HepG2 (cell line): Measurements from ENCODE around the gene FOXN3. TPM values are rescaled to one million over a fixed set of nuclear protein-coding genes. Genes with fewer than 3 reads are reported as not detected.

Source experiments
- ARNT2 ChIP-seq: sonication (generic); formaldehyde crosslinking; IDR thresholded peaks from 2 replicates; pipeline ENCODE4 v1.8.0; 2022; ENCODE audit warnings: mild to moderate bottlenecking, low read depth, missing genetic modification reagents, moderate library complexity
- ARNTL ChIP-seq: sonication (generic); formaldehyde crosslinking; IDR thresholded peaks from 2 replicates; pipeline ENCODE4 v1.4.0; 2020; ENCODE audit warnings: mild to moderate bottlenecking, missing genetic modification reagents
- BHLHE40 ChIP-seq: IDR thresholded peaks from 2 replicates; pipeline ENCODE4 v1.6.1; 2011; ENCODE audit warnings: low read length, improper control_type of control experiment
- CREB1 ChIP-seq, 2 experiments: fragments of 450-650 bp in 1 of 2; IDR thresholded peaks; 2 replicates each; pipeline ENCODE4 v1.6.1; 2016 to 2017; ENCODE audit warnings: control low read depth in 1 of 2, mild to moderate bottlenecking in 1 of 2, missing compliant biosample characterization in 1 of 2, missing genetic modification characterization in 1 of 2
- HDAC2 ChIP-seq: sonication (generic); formaldehyde crosslinking; IDR thresholded peaks from 2 replicates; pipeline ENCODE4 v1.4.0; 2020; ENCODE audit warnings: missing genetic modification reagents
- HNF4G ChIP-seq, 2 experiments: sonication (generic) in 1 of 2; formaldehyde crosslinking in 1 of 2; IDR thresholded peaks; 2 replicates each; pipeline versions ENCODE4 v1.4.0 to v1.6.1; 2011 to 2020; ENCODE audit warnings: borderline replicate concordance in 2 of 2, low read depth in 2 of 2, mild to moderate bottlenecking in 2 of 2, low read length in 1 of 2, missing genetic modification reagents in 1 of 2, moderate library complexity in 1 of 2
- HOXA3 ChIP-seq: sonication (generic); formaldehyde crosslinking; IDR thresholded peaks from 2 replicates; pipeline ENCODE4 v1.5.0; 2020; ENCODE audit warnings: missing genetic modification reagents
- MED1 ChIP-seq: sonication (generic); formaldehyde crosslinking; IDR thresholded peaks from 2 replicates; pipeline ENCODE4 v1.4.0; 2020; ENCODE audit warnings: missing genetic modification reagents
- NR2F2 ChIP-seq: IDR thresholded peaks from 2 replicates; pipeline ENCODE4 v1.6.1; 2012; ENCODE audit warnings: low read depth, inconsistent platforms, borderline replicate concordance
- NR2F6 ChIP-seq, 2 experiments: IDR thresholded peaks; 2 replicates each; pipeline ENCODE4 v1.6.1; 2016; ENCODE audit warnings: antibody characterized with exemption in 1 of 2, mild to moderate bottlenecking in 1 of 2
- POGZ ChIP-seq: sonication (generic); formaldehyde crosslinking; IDR thresholded peaks from 2 replicates; pipeline ENCODE4 v1.4.0; 2020; ENCODE audit warnings: mild to moderate bottlenecking, missing genetic modification reagents
- RXRA ChIP-seq: sonication (generic); formaldehyde crosslinking; IDR thresholded peaks from 2 replicates; pipeline ENCODE4 v1.5.1; 2020; ENCODE audit warnings: missing genetic modification reagents
- RXRB ChIP-seq: IDR thresholded peaks from 2 replicates; pipeline ENCODE4 v1.6.1; 2016; ENCODE audit warnings: borderline replicate concordance, missing genetic modification reagents, missing compliant biosample characterization
- SALL2 ChIP-seq: sonication (generic); formaldehyde crosslinking; IDR thresholded peaks from 2 replicates; pipeline ENCODE4 v1.8.1; 2023; ENCODE audit warnings: mild to moderate bottlenecking, missing genetic modification reagents, inconsistent platforms
- SAP130 ChIP-seq: IDR thresholded peaks from 2 replicates; pipeline ENCODE4 v1.6.1; 2016; ENCODE audit warnings: low read depth
- SKI ChIP-seq: fragments of 450-650 bp; IDR thresholded peaks from one replicate; pipeline ENCODE4 v1.6.1; 2018; ENCODE audit warnings: mild to moderate bottlenecking; ENCODE audit not compliant: partially characterized antibody
- THAP11 ChIP-seq: IDR thresholded peaks from 2 replicates; pipeline ENCODE4 v1.6.1; 2016; ENCODE audit warnings: missing biosample characterization, missing genetic modification reagents
- YEATS4 ChIP-seq: sonication (generic); formaldehyde crosslinking; IDR thresholded peaks from 2 replicates; pipeline ENCODE4 v1.4.0; 2020; ENCODE audit warnings: missing genetic modification reagents, borderline replicate concordance
- ZMAT3 ChIP-seq: sonication (generic); formaldehyde crosslinking; conservative IDR thresholded peaks from 2 replicates; pipeline ENCODE4 v1.7.0; 2021; ENCODE audit warnings: missing genetic modification reagents
- ZMYM4 ChIP-seq: sonication (generic); formaldehyde crosslinking; IDR thresholded peaks from 2 replicates; pipeline ENCODE4 v1.8.1; 2023; ENCODE audit warnings: mild to moderate bottlenecking, missing genetic modification reagents
- ZNF354B ChIP-seq: sonication (generic); formaldehyde crosslinking; IDR thresholded peaks from 2 replicates; pipeline ENCODE4 v1.8.0; 2022; ENCODE audit warnings: mild to moderate bottlenecking, missing genetic modification reagents
- ZNF83 ChIP-seq: sonication (generic); formaldehyde crosslinking; IDR thresholded peaks from 2 replicates; pipeline ENCODE4 v1.4.0; 2020; ENCODE audit warnings: missing genetic modification reagents, mild to moderate bottlenecking, borderline replicate concordance
- ZNF841 ChIP-seq: sonication (generic); formaldehyde crosslinking; IDR thresholded peaks from 2 replicates; pipeline ENCODE4 v1.8.1; 2023; ENCODE audit warnings: missing genetic modification reagents, borderline replicate concordance
- ZSCAN25 ChIP-seq: sonication (generic); formaldehyde crosslinking; IDR thresholded peaks from 2 replicates; pipeline ENCODE4 v1.8.0; 2022; ENCODE audit warnings: mild to moderate bottlenecking, missing genetic modification reagents
- polyA plus RNA-seq, 8 experiments: library from polyadenylated mRNA; depleted of rRNA in 3 of 8; stranded (reverse) in 7 of 8; unstranded in 1 of 8; fragments of >200 nt; fragmentation: Illumina TruSeq in 4 of 8; extraction: Trizol in 4 of 8; gene quantifications; 2 replicates each; pipeline versions ENCODE4 v1.2.1 to v1.2.3, GENCODE V29; 2011 to 2016; ENCODE audit warnings: low read depth in 4 of 8, missing spikeins in 1 of 8, mixed read lengths in 1 of 8; ENCODE audit not compliant: insufficient read depth in 1 of 8
- total RNA-seq, 5 experiments: library from RNA; depleted of rRNA; stranded (reverse); fragments of >200 nt; fragmentation: Illumina TruSeq; extraction: Trizol; gene quantifications; 2 replicates each; pipeline ENCODE4 v1.2.3, GENCODE V29; 2016; ENCODE audit warnings: low read depth in 1 of 5
- TF ChIP-seq, protein P1 (sequence below): sonication (generic); IDR thresholded peaks from 2 replicates; pipeline ENCODE4 v1.6.1; 2016; ENCODE audit warnings: low read depth, borderline replicate concordance
- TF ChIP-seq, protein P2 (sequence below): sonication (generic); formaldehyde crosslinking; IDR thresholded peaks from 2 replicates; pipeline ENCODE4 v1.5.0; 2020; ENCODE audit warnings: mild to moderate bottlenecking, missing genetic modification reagents, borderline replicate concordance
- TF ChIP-seq, protein P3 (sequence below): sonication (generic); formaldehyde crosslinking; IDR thresholded peaks from 2 replicates; pipeline ENCODE4 v1.4.0; 2020; ENCODE audit warnings: low read depth, mild to moderate bottlenecking, missing genetic modification reagents

The FOXN3 gene
- total and polyA plus RNA-seq, 2 of the 13 experiments (the other 11 are each of a cell fraction or from before 2014, with no cell fraction given), result 32.4 to 70.2 TPM

DNA sequence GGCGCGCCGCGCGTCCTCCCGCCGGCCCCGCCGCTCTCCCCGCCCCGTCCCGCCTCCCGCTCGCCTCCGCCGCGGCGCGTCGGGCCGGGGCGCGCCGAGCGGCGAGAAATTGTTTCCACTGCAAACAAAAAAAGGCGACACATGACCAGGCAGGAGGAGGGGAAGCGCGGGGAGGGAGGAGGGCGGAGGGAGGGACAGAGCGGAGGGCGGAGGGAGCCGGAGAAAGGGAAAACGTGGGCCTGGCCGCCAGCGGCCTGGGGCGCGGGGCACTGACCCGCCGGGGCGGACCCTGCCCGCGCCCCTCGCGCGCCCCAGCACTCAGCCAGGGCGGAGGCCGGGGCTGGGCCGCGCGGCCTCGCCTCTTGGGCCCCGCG, at the start of gene FOXN3 (continued):
- TF ChIP-seq, protein P1, sequence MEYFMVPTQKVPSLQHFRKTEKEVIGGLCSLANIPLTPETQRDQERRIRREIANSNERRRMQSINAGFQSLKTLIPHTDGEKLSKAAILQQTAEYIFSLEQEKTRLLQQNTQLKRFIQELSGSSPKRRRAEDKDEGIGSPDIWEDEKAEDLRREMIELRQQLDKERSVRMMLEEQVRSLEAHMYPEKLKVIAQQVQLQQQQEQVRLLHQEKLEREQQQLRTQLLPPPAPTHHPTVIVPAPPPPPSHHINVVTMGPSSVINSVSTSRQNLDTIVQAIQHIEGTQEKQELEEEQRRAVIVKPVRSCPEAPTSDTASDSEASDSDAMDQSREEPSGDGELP, result 0 out of 2 replicates have a peak, but pooled peaks have one; percentile 32
- TF ChIP-seq BHLHE40, result peak; percentile 43; the same call in 1 of the 2 replicates
- peak; percentile 4; the same call in 1 of the 2 replicates for TF ChIP-seq HNF4G (IDR thresholded peaks at IDR 0.05; ENCODE audit: borderline replicate concordance, low read depth, low read length)
- TF ChIP-seq HNF4G (CRISPR knock-in tag; IDR thresholded peaks at IDR 0.05; ENCODE audit: borderline replicate concordance, low read depth), result no peak
- peak; percentile 77 for TF ChIP-seq ZSCAN25 (CRISPR knock-in tag)
- TF ChIP-seq RXRB (CRISPR knock-in tag), result peak; percentile 38; the same call in 1 of the 2 replicates
- peak; percentile 39; the same call in 1 of the 2 replicates for TF ChIP-seq YEATS4 (CRISPR knock-in tag)
- TF ChIP-seq SALL2 (CRISPR knock-in tag), result 0 out of 2 replicates have a peak, but pooled peaks have one; percentile 21
- no peak for TF ChIP-seq ZNF83 (CRISPR knock-in tag)
- TF ChIP-seq ARNT2, result 0 out of 2 replicates have a peak, but pooled peaks have one; percentile 7
- peak; percentile 53; the same call in 1 of the 2 replicates for TF ChIP-seq POGZ (CRISPR knock-in tag)
- TF ChIP-seq CREB1 (IDR thresholded peaks at IDR 0.05), result peak; percentile 26; the same call in 1 of the 2 replicates
- no peak for TF ChIP-seq CREB1 (CRISPR knock-in tag; IDR thresholded peaks at IDR 0.05)
- 0 out of 2 replicates have a peak, but pooled peaks have one; percentile 28 for TF ChIP-seq ARNTL (CRISPR knock-in tag)
- peak; percentile 39; the same call in 1 of the 2 replicates for TF ChIP-seq HOXA3 (CRISPR knock-in tag)
- TF ChIP-seq, protein P2, sequence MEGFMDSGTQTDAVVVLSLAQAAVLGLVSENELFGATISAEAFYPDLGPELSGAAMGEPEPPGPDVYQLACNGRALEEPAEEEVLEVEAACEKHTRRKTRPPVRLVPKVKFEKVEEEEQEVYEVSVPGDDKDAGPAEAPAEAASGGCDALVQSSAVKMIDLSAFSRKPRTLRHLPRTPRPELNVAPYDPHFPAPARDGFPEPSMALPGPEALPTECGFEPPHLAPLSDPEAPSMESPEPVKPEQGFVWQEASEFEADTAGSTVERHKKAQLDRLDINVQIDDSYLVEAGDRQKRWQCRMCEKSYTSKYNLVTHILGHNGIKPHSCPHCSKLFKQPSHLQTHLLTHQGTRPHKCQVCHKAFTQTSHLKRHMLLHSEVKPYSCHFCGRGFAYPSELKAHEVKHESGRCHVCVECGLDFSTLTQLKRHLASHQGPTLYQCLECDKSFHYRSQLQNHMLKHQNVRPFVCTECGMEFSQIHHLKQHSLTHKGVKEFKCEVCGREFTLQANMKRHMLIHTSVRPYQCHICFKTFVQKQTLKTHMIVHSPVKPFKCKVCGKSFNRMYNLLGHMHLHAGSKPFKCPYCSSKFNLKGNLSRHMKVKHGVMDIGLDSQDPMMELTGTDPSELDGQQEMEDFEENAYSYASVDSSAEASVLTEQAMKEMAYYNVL (CRISPR knock-in tag), result peak; percentile 4; the same call in 1 of the 2 replicates
- TF ChIP-seq SAP130 (CRISPR knock-in tag), result peak; percentile 70
- no peak for TF ChIP-seq ZNF354B (CRISPR knock-in tag)
- 0 out of 2 replicates have a peak, but pooled peaks have one; percentile 29 for TF ChIP-seq ZMYM4 (CRISPR knock-in tag)
- peak; percentile 28; the same call in 1 of the 2 replicates for TF ChIP-seq NR2F6 (IDR thresholded peaks at IDR 0.05)
- TF ChIP-seq NR2F6 (CRISPR knock-in tag; IDR thresholded peaks at IDR 0.05), result no peak
- peak; percentile 84 for TF ChIP-seq SKI
- TF ChIP-seq RXRA (CRISPR knock-in tag), result no peak
- TF ChIP-seq ZNF841, result peak; percentile 62; the same call in 1 of the 2 replicates
- TF ChIP-seq HDAC2, result 0 out of 2 replicates have a peak, but pooled peaks have one; percentile 3
- TF ChIP-seq, protein P3, sequence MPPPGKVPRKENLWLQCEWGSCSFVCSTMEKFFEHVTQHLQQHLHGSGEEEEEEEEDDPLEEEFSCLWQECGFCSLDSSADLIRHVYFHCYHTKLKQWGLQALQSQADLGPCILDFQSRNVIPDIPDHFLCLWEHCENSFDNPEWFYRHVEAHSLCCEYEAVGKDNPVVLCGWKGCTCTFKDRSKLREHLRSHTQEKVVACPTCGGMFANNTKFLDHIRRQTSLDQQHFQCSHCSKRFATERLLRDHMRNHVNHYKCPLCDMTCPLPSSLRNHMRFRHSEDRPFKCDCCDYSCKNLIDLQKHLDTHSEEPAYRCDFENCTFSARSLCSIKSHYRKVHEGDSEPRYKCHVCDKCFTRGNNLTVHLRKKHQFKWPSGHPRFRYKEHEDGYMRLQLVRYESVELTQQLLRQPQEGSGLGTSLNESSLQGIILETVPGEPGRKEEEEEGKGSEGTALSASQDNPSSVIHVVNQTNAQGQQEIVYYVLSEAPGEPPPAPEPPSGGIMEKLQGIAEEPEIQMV (CRISPR knock-in tag), result 0 out of 2 replicates have a peak, but pooled peaks have one; percentile 30
- TF ChIP-seq MED1, result peak; percentile 36; the same call in 1 of the 2 replicates
- peak; percentile 41; the same call in 1 of the 2 replicates for TF ChIP-seq THAP11 (CRISPR knock-in tag)
- TF ChIP-seq NR2F2, result 0 out of 2 replicates have a peak, but pooled peaks have one; percentile 35
- TF ChIP-seq ZMAT3, result 0 out of 2 replicates have a peak, but pooled peaks have one; percentile 19
